Uterus (tissue), 4 donors: ENCODE measurements around the gene SNCAIP. TPM values are rescaled to one million over a fixed set of nuclear protein-coding genes. Genes with fewer than 3 reads are reported as not detected.

Experiments
- DNase-seq, 2 donors: peaks; one replicate each; pipeline ENCODE4 v3.0.0-alpha.2; 2019 to 2020
- H3K27ac ChIP-seq, 2 donors: fragments of 200-600 bp; sonication (generic); 1 replicate in 1 of 2; 2 replicates in 1 of 2; pipeline ENCODE4 v1.5.1; 2016 to 2018
- H3K27me3 ChIP-seq, 2 donors: fragments of 200-600 bp; sonication (generic); one replicate each; pipeline ENCODE4 v1.5.1; 2018 to 2019; ENCODE audit warnings: control low read depth in 1 of 2
- H3K36me3 ChIP-seq, 2 donors: fragments of 200-600 bp; sonication (generic); one replicate each; pipeline ENCODE4 v1.5.1; 2019; ENCODE audit warnings: control low read depth in 1 of 2
- H3K4me1 ChIP-seq, 2 donors: fragments of 200-600 bp; sonication (generic); one replicate each; pipeline ENCODE4 v1.5.1; 2018 to 2019; ENCODE audit warnings: control low read depth in 1 of 2
- H3K4me3 ChIP-seq, 2 donors: fragments of 200-600 bp; sonication (generic); 1 replicate in 1 of 2; 2 replicates in 1 of 2; pipeline ENCODE4 v1.5.1; 2018 to 2019; ENCODE audit warnings: mild to moderate bottlenecking in 1 of 2
- H3K9me3 ChIP-seq, 2 donors: fragments of 200-600 bp; sonication (generic); one replicate each; pipeline ENCODE4 v1.5.1; 2019; ENCODE audit warnings: control low read depth in 1 of 2
- CTCF ChIP-seq, 4 experiments: fragments of 200-600 bp in 2 of 4; fragments of 450-650 bp in 2 of 4; sonication (generic) in 2 of 4; IDR thresholded peaks; one replicate each; pipeline ENCODE4 v1.5.1; 2016 to 2019; ENCODE audit warnings: antibody characterized with exemption in 4 of 4, mild to moderate bottlenecking in 2 of 4, moderate library complexity in 1 of 4
- POLR2A ChIP-seq, 2 donors: fragments of 450-650 bp; IDR thresholded peaks; one replicate each; pipeline ENCODE4 v1.6.1; 2016; ENCODE audit warnings: antibody characterized with exemption in 2 of 2, mild to moderate bottlenecking in 1 of 2, moderate library complexity in 1 of 2
- intact Hi-C: fragments of 100-400 bp; cut with DNase I; formaldehyde crosslinking; loops from one replicate; pipeline ENCODE4 v1.15.1; 2023; ENCODE audit warnings: low total_unique reads
- total RNA-seq, 4 donors: library from RNA; depleted of rRNA in 3 of 4; stranded (reverse); fragments of >200 nt in 3 of 4; gene quantifications; one replicate each; pipeline versions ENCODE4 v1.1.0 to v1.2.4, GENCODE V29; 2014 to 2023
- donor health status: DM: yes; HTN: yes; CAD: no.

The SNCAIP gene
- total RNA-seq, 4 donors from 2014 or later, result 15.3 to 104 (median 35.0) TPM

DNA sequence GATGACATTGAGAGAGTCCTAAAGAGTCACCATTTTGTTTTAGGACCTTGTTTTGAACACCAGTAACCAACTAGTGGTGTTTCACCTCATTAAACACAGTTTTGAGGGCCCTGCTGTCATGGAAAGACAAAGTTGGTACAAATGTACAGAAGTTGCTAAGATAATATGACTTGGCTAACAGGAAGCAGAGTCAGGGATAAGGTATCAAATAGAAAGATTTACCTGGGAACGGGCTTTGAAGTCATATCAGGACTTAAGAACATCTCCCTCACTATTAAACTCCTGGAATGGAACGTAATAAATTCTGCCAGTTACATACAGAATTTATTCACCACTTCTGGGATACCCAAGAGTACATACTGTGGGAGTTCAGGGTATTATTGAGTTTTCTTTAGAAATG is 115.6 kb downstream of the SNCAIP start:
- H3K36me3 ChIP-seq, result no peaks in the 10 kb centered on the region
- intact Hi-C loops, result no loop called here
- TF ChIP-seq CTCF (IDR thresholded peaks at IDR 0.05) (no peak), POLR2A (IDR thresholded peaks at IDR 0.05) (no peak)
- H3K9me3 ChIP-seq, result no peaks in the 10 kb centered on the region
- H3K4me1 ChIP-seq, result no peaks in the 10 kb centered on the region
- DNase-seq, result no peak
- H3K27ac ChIP-seq, result no peak overlapping the region
- no peak overlapping the region for H3K4me3 ChIP-seq
- no peaks in the 10 kb centered on the region for H3K27me3 ChIP-seq

DNA sequence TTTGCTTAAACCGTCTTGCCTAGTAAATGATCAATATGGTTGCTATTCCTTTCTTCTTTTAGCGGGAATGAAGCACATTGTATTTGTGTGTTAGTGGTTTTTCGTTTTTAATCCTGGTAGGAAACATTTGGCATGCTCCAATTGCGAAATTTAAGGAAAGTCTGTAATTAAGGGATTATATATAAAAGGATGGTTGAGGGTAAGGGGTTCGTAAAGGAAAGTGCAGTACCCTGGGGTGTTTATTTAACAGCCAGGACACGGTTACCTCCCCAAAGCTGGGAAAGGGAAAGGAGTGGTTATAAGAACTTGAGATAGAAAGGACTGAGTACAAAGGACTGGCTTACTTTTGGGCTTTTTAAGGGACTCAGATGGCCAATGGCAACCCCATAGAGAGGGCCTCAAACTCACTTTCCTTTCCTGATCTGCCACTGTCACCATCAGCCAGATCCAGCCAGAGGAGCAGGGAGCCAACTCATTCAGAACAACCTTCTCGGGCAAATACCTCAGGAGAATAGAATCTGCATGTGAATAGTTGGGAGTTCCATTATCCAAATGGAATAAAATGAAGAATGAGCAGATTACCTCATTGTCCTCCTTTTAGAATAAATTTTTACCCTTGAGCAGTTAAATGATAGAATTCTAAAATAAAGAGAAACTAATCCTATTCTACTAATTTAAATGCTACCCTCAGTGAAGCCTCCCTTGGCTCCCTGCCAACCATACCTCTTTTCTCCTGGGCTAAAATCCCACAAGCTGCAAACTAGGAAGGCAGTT is 117.7 kb downstream of the SNCAIP start:
- Histone ChIP-seq H3K9me3 (no peaks in the 10 kb centered on the region), H3K27me3 (no peaks in the 10 kb centered on the region)

DNA sequence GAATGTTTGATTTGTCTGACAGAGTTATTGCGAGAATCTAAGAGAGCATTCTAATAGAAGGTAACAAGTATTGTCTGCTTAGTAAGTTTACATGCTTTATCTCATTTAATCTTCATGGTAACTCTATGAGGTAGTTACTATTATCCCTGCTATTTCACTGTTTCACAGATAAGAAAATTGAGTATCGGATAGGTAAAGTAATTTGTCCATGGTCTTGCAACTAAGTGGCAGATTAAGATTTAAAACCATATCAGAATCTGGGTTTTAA is 118.2 kb downstream of the SNCAIP start:
- Histone ChIP-seq H3K27me3 (no peaks in the 10 kb centered on the region), H3K4me1 (no peaks in the 10 kb centered on the region), H3K9me3 (no peaks in the 10 kb centered on the region), H3K27ac (no peak overlapping the region), H3K36me3 (no peaks in the 10 kb centered on the region), H3K4me3 (no peak overlapping the region)
- intact Hi-C loops, result no loop called here
- no peak for TF ChIP-seq POLR2A (IDR thresholded peaks at IDR 0.05)
- TF ChIP-seq CTCF (IDR thresholded peaks at IDR 0.05), result no peak
- no peak for DNase-seq

More for the DNA sequence above, 117.7 kb downstream of the SNCAIP start:
- Histone ChIP-seq H3K36me3 (no peaks in the 10 kb centered on the region), H3K4me3 (no peak overlapping the region), H3K27ac (no peak overlapping the region), H3K4me1 (no peaks in the 10 kb centered on the region)
- TF ChIP-seq POLR2A (IDR thresholded peaks at IDR 0.05) (no peak), CTCF (IDR thresholded peaks at IDR 0.05) (no peak)
- intact Hi-C loops, result no loop called here
- no peak for DNase-seq

DNA sequence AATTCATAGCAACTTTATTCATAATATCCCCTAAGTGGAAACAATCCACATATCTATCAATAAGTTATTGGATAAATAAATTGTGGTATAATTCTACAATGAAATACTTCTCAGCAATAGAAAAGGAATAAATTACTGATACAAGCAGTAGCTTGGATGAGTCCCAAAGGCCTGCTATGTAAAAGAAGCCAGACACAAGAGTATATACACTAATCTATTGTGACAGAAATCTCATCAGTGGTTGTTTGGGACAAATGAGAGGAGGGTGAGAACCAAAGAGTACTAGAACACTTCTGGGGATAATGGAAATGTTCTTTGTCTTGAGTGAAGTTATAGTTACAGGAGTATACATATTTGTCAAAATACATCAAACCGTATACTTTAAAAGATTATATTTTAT is 119.3 kb downstream of the SNCAIP start:
- H3K4me1 ChIP-seq, result no peaks in the 10 kb centered on the region
- H3K27ac ChIP-seq, result no peak overlapping the region
- no peaks in the 10 kb centered on the region for H3K36me3 ChIP-seq
- DNase-seq, result no peak
- H3K4me3 ChIP-seq, result no peak overlapping the region
- TF ChIP-seq POLR2A (IDR thresholded peaks at IDR 0.05) (no peak), CTCF (IDR thresholded peaks at IDR 0.05) (no peak)
- H3K9me3 ChIP-seq, result no peaks in the 10 kb centered on the region
- intact Hi-C loops, result no loop called here
- no peaks in the 10 kb centered on the region for H3K27me3 ChIP-seq

DNA sequence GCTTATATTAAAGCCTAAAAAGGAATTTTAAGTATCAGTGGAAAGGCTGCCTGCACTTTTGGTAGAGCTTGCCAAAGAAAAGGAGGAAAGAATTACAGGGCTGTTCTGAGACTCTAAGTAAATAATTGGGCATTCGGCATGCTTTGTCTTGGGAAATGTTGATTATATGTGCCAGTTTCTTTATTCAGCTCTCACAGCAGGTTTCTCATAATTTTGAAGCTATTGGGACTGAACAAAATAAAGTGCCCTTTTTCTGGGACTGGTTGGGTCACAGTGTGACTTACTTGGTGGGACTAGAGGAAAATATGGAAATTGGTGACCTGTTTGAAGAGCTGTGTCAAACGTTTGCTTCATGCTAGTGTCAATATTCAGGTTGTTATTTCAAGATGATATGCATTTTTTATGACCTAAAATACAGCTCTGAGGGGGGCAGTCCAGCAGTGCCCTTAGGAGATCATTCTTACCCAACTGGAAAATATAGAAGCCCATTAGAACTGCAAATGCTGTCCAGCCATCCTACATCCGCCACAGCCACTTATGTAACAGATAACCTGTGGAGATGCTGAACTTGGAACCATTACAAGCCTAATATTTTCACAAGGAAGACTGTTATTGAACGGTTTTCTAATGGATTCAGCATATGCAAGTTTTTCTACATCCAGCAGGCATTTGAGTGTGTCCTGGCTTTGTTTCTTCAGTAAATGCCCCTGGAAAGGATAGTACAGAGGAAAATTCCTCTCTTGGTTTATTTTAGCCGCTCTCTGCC is 122.4 kb downstream of the SNCAIP start:
- Histone ChIP-seq H3K27ac (no peak overlapping the region), H3K4me3 (no peak overlapping the region), H3K9me3 (no peaks in the 10 kb centered on the region), H3K4me1 (no peaks in the 10 kb centered on the region), H3K27me3 (no peaks in the 10 kb centered on the region), H3K36me3 (no peaks in the 10 kb centered on the region)
- intact Hi-C loops, result no loop called here
- DNase-seq, result no peak
- no peak for TF ChIP-seq POLR2A (IDR thresholded peaks at IDR 0.05)
- no peak for TF ChIP-seq CTCF (IDR thresholded peaks at IDR 0.05)
